NCI-H2107 (cell line): ENCODE data around the gene CERS6.
"Not testable (repeated sequence)": the region's sequence is repeated elsewhere in the genome, so short reads cannot be mapped to it uniquely, and the experiment has no call there.

Source experiments
- DNase-seq: peaks from one replicate; lab custom pipeline; 2025; lab: John Stamatoyannopoulos, UW

The CERS6 gene

GRCh38 chr2:168455645-168456520 lies at the start of gene CERS6:
CERS6 (plus strand) TSS chr2:168456272; CDS start chr2:168456449, 177 bp downstream.
- DNase-seq: peak; percentile 88

GRCh38 chr2:168412301-168412700 lies 43.8 kb upstream of the CERS6 start:
- not testable (repeated sequence) for DNase-seq

GRCh38 chr2:168413101-168413500 lies 43.0 kb upstream of the CERS6 start:
- DNase-seq: not testable (repeated sequence)

GRCh38 chr2:168416555-168416954 lies 39.5 kb upstream of the CERS6 start:
- no peak for DNase-seq

GRCh38 chr2:168422584-168422983 lies 33.5 kb upstream of the CERS6 start:
- DNase-seq: no peak

GRCh38 chr2:168424112-168424951 lies 31.7 kb upstream of the CERS6 start:
- DNase-seq: peak; percentile 8

- DNase-seq: no peak
Measured at GRCh38 chr2:168424971-168425370, 31.1 kb upstream of the CERS6 start.

- DNase-seq: no peak
Measured at GRCh38 chr2:168426861-168427260, 29.2 kb upstream of the CERS6 start.

- no peak for DNase-seq
Measured at GRCh38 chr2:168427451-168427850, 28.6 kb upstream of the CERS6 start.

- DNase-seq: no peak
Measured at GRCh38 chr2:168428431-168428830, 27.6 kb upstream of the CERS6 start.

- DNase-seq: no peak
Measured at GRCh38 chr2:168429988-168430387, 26.1 kb upstream of the CERS6 start.

- no peak for DNase-seq
Measured at GRCh38 chr2:168430431-168430830, 25.6 kb upstream of the CERS6 start.

- DNase-seq: no peak
Measured at GRCh38 chr2:168431301-168432024, 24.6 kb upstream of the CERS6 start.

- no peak for DNase-seq
Measured at GRCh38 chr2:168432100-168432499, 24.0 kb upstream of the CERS6 start.

- DNase-seq: no peak
Measured at GRCh38 chr2:168432565-168433186, 23.4 kb upstream of the CERS6 start.

GRCh38 chr2:168433527-168433926 lies 22.5 kb upstream of the CERS6 start:
- DNase-seq: no peak

GRCh38 chr2:168434146-168434545 lies 21.9 kb upstream of the CERS6 start:
- DNase-seq: peak; percentile 27

- DNase-seq: no peak
Measured at GRCh38 chr2:168436840-168437239, 19.2 kb upstream of the CERS6 start.

- no peak for DNase-seq
Measured at GRCh38 chr2:168438553-168438952, 17.5 kb upstream of the CERS6 start.

GRCh38 chr2:168439536-168439935 lies 16.5 kb upstream of the CERS6 start:
- no peak for DNase-seq

- no peak for DNase-seq
Measured at GRCh38 chr2:168441214-168441872, 14.7 kb upstream of the CERS6 start.
